Stomach (tissue), 9 donors: Measurements from ENCODE around the gene ELOVL7. TPM values are rescaled to one million over a fixed set of nuclear protein-coding genes. Genes with fewer than 3 reads are reported as not detected.
"Not testable (repeated sequence)": the region's sequence is repeated elsewhere in the genome, so short reads cannot be mapped to it uniquely, and the experiment has no call there.

Experiments used
- DNase-seq, 2 donors: peaks; one replicate each; pipeline versions ENCODE4 v3.0.0 to v3.0.0-alpha.2; 2013 to 2019
- H3K27ac ChIP-seq, 5 donors: fragments of 200-600 bp in 4 of 5; sonication (generic) in 4 of 5; one replicate each; pipeline ENCODE4 v1.5.1; 2013 to 2019; ENCODE audit warnings: mild to moderate bottlenecking in 1 of 5, moderate library complexity in 1 of 5
- H3K27me3 ChIP-seq, 3 donors: fragments of 200-600 bp; sonication (generic); one replicate each; pipeline ENCODE4 v1.5.1; 2017 to 2019; ENCODE audit warnings: mixed run types in 1 of 3
- H3K36me3 ChIP-seq, 4 donors: fragments of 200-600 bp; sonication (generic); 1 replicate in 3 of 4; 2 replicates in 1 of 4; pipeline ENCODE4 v1.5.1; 2016 to 2019
- H3K4me1 ChIP-seq, 4 donors: fragments of 200-600 bp; sonication (generic); one replicate each; pipeline ENCODE4 v1.5.1; 2016 to 2019
- H3K4me3 ChIP-seq, 4 donors: fragments of 200-600 bp; sonication (generic) in 3 of 4; one replicate each; pipeline ENCODE4 v1.5.1; 2016 to 2019; ENCODE audit warnings: mild to moderate bottlenecking in 1 of 4
- H3K9me3 ChIP-seq, 4 donors: fragments of 200-600 bp; sonication (generic); one replicate each; pipeline ENCODE4 v1.5.1; 2016 to 2019
- EP300 ChIP-seq: sonication (generic); formaldehyde crosslinking; IDR thresholded peaks from one replicate; pipeline ENCODE4 v1.6.1; 2017; ENCODE audit warnings: antibody characterized with exemption
- POLR2A ChIP-seq, 4 donors: fragments of 450-650 bp; IDR thresholded peaks; one replicate each; pipeline ENCODE4 v1.6.1; 2016; ENCODE audit warnings: antibody characterized with exemption in 4 of 4, control low read depth in 2 of 4, mild to moderate bottlenecking in 1 of 4, moderate library complexity in 1 of 4
- POLR2AphosphoS5 ChIP-seq, 3 donors: sonication (generic); formaldehyde crosslinking; IDR thresholded peaks; one replicate each; pipeline ENCODE4 v1.6.1; 2016; ENCODE audit warnings: antibody characterized with exemption in 3 of 3
- WGBS, 5 donors: extraction: QIAGEN DNeasy Blood & Tissue Kit in 3 of 5; methylation state at CpG; one replicate each; pipeline versions ENCODE4 v1.1.5 to v1.1.7; 2013 to 2018; 5-methylcytosine and 5-hydroxymethylcytosine counted together
- intact Hi-C: fragments of 100-400 bp; cut with DNase I; formaldehyde crosslinking; loops from one replicate; pipeline ENCODE4 v1.15.1; 2023; ENCODE audit warnings: low total_unique reads
- polyA plus RNA-seq, 3 donors: library from polyadenylated mRNA; stranded (reverse); fragments of 200-250 nt; gene quantifications; one replicate each; pipeline ENCODE4 v1.2.3, GENCODE V29; 2013
- total RNA-seq, 5 donors: library from RNA; depleted of rRNA; stranded (reverse); fragments of >200 nt; gene quantifications; one replicate each; pipeline versions ENCODE4 v1.1.0 to v1.2.3, GENCODE V29; 2014 to 2016
- TF ChIP-seq, protein P1 (sequence below), 7 experiments: fragments of 450-650 bp in 4 of 7; fragments of 200-600 bp in 3 of 7; sonication (generic) in 3 of 7; IDR thresholded peaks; one replicate each; pipeline ENCODE4 v1.5.1; 2016 to 2019; ENCODE audit warnings: antibody characterized with exemption in 7 of 7, control low read depth in 2 of 7, mild to moderate bottlenecking in 1 of 7
- donor health status: healthy with polysubstance abuse.
- donor health status: Bipolar disorder and iron deficiency.
- donor health status: healthy.

ELOVL7 gene
- total and polyA plus RNA-seq, 8 donors: 0.31 to 12.7 (median 1.6) TPM; not detected in 2

DNA sequence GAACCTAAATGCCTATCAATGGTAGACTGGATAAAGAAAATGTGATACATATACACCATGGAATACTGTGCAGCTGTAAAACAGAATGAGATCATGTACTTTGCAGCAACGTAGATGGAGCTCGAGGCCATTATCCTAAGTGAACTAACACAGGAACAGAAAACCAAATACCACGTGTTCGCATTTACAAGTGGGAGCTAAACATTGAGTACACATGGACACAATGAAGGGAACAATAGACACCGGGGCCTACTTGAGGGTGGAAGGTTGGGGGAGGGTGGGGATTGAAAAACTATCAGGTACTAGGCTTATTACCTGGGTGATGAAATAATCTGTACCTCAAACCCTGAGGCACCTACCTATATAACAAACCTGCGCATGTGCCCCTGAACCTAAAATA lies 121.7 kb downstream of the ELOVL7 start:
- H3K36me3 ChIP-seq: no peaks in the 10 kb centered on the region
- 43 to 59% (median 56%) methylated on average over 6 of the region's 6 CpGs for WGBS, 5 donors
- H3K27ac ChIP-seq: no peak overlapping the region
- no peaks in the 10 kb centered on the region for H3K27me3 ChIP-seq
- no peak overlapping the region for H3K4me3 ChIP-seq
- intact Hi-C loops: no loop called here
- TF ChIP-seq, protein P1, sequence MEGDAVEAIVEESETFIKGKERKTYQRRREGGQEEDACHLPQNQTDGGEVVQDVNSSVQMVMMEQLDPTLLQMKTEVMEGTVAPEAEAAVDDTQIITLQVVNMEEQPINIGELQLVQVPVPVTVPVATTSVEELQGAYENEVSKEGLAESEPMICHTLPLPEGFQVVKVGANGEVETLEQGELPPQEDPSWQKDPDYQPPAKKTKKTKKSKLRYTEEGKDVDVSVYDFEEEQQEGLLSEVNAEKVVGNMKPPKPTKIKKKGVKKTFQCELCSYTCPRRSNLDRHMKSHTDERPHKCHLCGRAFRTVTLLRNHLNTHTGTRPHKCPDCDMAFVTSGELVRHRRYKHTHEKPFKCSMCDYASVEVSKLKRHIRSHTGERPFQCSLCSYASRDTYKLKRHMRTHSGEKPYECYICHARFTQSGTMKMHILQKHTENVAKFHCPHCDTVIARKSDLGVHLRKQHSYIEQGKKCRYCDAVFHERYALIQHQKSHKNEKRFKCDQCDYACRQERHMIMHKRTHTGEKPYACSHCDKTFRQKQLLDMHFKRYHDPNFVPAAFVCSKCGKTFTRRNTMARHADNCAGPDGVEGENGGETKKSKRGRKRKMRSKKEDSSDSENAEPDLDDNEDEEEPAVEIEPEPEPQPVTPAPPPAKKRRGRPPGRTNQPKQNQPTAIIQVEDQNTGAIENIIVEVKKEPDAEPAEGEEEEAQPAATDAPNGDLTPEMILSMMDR (IDR thresholded peaks at IDR 0.05): no peak
- TF ChIP-seq EP300 (no peak), POLR2A (IDR thresholded peaks at IDR 0.05) (no peak), POLR2AphosphoS5 (IDR thresholded peaks at IDR 0.05) (no peak)
- H3K9me3 ChIP-seq: no peaks in the 10 kb centered on the region
- no peaks in the 10 kb centered on the region for H3K4me1 ChIP-seq
- peak in 1 of 2 donors; percentile 6 for DNase-seq

DNA sequence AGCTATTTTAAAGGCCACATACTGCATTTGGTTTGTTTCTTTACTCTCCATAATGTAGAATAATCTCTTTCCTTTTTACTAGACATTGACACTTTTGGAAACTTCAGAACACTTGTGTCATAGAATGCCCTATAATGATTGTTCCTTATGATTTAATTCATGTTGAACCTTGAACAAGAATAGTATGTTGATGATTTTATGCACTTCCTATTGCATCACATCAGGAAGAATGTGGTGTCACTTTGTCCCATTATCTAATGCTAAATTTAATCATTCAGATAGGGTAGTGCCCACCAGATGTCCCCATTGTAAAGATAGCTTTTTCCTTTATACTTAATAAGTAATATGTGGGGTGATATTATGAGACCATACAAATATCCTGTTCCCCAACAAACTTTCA lies 124.7 kb downstream of the ELOVL7 start:
- Histone ChIP-seq H3K4me3 (no peak overlapping the region), H3K9me3 (peaks cover 0 to 7% (median 5%) of the 10 kb centered on the region in 4 donors), H3K27me3 (peaks cover 0 to 11% (median 0%) of the 10 kb centered on the region in 3 donors), H3K4me1 (no peaks in the 10 kb centered on the region), H3K36me3 (no peaks in the 10 kb centered on the region), H3K27ac (no peak overlapping the region)
- TF ChIP-seq, protein P1 (IDR thresholded peaks at IDR 0.05): no peak
- TF ChIP-seq EP300 (no peak), POLR2AphosphoS5 (IDR thresholded peaks at IDR 0.05) (no peak), POLR2A (IDR thresholded peaks at IDR 0.05) (no peak)
- DNase-seq: no peak
- intact Hi-C loops: no loop called here

DNA sequence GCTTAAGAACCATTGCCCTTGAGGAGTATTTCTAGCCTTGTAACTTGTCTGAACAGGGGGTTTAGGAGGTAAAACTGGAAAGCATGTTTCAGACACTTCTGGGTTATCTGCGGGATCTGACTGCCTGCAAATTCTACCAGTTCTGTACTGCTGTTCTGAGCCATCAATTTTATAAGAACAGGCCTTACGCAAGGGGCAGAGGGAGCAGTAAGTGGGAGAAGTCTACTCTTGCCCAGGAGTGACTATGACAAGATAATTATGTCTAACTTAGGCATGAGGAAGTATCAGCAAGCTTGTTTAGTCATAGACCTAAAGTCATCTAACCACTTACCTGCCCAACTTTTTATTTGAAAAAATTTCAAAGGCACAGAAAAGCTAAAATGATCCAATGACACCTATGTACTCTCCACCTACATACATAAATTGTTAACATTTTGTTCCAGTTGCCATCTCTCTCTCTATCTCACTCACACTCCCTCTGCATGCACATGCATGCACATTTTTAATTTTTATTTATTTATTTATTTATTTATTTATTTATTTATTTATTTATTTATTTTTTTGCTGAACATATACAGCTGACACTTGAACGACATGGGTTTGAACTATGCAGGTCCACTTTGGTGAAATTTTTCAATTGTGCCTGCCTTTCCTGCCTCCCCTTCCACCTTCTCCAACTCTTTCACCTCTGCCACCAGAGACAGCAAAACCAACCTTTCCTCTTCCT lies 125.7 kb downstream of the ELOVL7 start:
- intact Hi-C loops: no loop called here
- TF ChIP-seq, protein P1 (IDR thresholded peaks at IDR 0.05): no peak
- TF ChIP-seq POLR2AphosphoS5 (IDR thresholded peaks at IDR 0.05) (no peak), POLR2A (IDR thresholded peaks at IDR 0.05) (no peak), EP300 (no peak)
- peaks cover 0 to 7% (median 5%) of the 10 kb centered on the region in 4 donors for H3K9me3 ChIP-seq
- peaks cover 0 to 11% (median 0%) of the 10 kb centered on the region in 3 donors for H3K27me3 ChIP-seq
- no peaks in the 10 kb centered on the region for H3K4me1 ChIP-seq
- H3K27ac ChIP-seq: no peak overlapping the region
- no peak overlapping the region for H3K4me3 ChIP-seq
- H3K36me3 ChIP-seq: no peaks in the 10 kb centered on the region
- DNase-seq: no peak
- WGBS, 5 donors: 87 to 92% (median 89%) methylated on average over 3 of the region's 3 CpGs

DNA sequence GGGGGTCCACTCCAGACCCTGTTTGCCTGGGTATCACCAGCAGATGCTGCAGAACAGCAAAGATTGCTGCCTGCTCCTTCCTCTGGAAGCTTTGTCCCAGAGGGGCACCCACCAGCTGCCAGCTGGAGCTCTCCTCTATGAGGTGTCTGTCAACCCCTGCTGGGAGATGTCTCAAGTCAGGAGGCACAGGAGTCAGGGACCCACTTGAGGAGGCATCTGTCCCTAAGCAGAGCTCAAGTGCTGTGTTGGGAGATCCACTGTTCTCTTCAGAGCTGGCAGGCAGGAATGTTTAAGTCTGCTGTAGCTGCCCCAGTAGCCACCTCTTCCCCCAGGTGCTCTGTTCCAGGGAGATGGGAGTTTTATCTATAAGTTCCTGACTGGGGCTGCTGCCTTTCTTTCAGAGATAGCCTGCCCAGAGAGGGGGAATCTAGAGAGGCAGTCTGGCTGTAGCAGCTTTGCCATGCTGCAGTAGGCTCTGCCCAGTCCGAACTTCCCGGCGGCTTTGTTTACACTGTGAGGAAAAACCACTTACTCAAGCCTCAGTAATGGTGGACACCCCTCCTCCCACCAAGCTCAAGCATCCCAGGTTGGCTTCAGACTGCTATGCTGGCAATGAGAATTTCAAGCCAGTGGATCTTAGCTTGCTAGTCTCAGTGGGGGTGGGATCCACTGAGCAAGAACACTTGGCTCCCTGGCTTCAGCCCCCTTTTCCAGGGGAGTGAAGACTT lies 128.7 kb downstream of the ELOVL7 start:
- peaks cover 0 to 11% (median 0%) of the 10 kb centered on the region in 3 donors for H3K27me3 ChIP-seq
- WGBS, 5 donors: 56 to 83% (median 78%) methylated on average over 2 to 3 of the region's 3 CpGs; no CpG with 5 or more reads in 1 of the 5 donors
- H3K36me3 ChIP-seq, H3K4me1 ChIP-seq, intact Hi-C loops, DNase-seq, H3K4me3 ChIP-seq, H3K27ac ChIP-seq, H3K9me3 ChIP-seq: not testable (repeated sequence)

DNA sequence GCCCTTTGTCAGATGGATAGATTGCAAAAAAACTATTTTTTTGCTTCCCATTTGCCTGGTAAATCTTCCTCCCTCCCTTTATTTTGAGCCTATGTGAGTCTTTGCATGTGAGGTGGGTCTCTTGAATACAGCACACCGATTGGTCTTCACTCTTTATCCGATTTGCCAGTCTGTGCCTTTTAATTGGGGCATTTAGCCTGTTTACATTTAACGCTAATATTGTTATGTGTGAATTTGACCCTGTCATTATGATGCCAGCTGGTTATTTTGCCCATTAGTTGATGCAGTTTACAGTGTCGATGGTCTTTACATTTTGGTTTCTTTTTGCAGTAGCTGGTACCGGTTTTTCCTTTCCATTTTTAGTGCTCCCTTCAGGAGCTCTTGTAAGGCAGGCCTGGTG lies 131.1 kb downstream of the ELOVL7 start:
- TF ChIP-seq POLR2AphosphoS5 (IDR thresholded peaks at IDR 0.05) (no peak), POLR2A (IDR thresholded peaks at IDR 0.05) (no peak), EP300 (no peak)
- TF ChIP-seq, protein P1 (IDR thresholded peaks at IDR 0.05): no peak
- Histone ChIP-seq H3K9me3 (peaks cover 0 to 7% (median 5%) of the 10 kb centered on the region in 4 donors), H3K4me3 (no peak overlapping the region), H3K27me3 (peaks cover 0 to 11% (median 0%) of the 10 kb centered on the region in 3 donors), H3K36me3 (no peaks in the 10 kb centered on the region), H3K27ac (no peak overlapping the region), H3K4me1 (no peaks in the 10 kb centered on the region)
- intact Hi-C loops: no loop called here
- no peak for DNase-seq
- WGBS, 5 donors: 87 to 92% (median 90%) methylated on average over 5 of the region's 5 CpGs

DNA sequence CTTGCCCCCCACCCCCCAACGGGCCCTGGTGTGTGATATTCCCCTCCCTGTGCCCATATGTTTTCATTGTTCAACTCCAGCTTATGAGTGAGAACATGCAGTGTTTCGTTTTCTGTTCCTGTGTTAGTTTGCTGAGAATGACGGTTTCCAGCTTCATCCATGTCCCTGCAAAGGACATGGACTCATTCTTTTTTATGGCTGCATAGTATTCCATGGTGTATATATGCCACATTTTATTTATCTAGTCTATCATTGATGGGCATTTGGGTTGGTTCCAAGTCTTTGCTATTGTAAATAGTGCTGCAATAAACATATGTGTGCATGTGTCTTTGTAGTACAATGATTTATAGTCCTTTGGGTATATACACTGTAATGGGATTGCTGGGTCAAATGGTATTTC lies 132.2 kb downstream of the ELOVL7 start:
- H3K4me1 ChIP-seq, intact Hi-C loops, H3K27ac ChIP-seq, H3K36me3 ChIP-seq, H3K4me3 ChIP-seq, H3K9me3 ChIP-seq, DNase-seq: not testable (repeated sequence)
- peaks cover 0 to 11% (median 0%) of the 10 kb centered on the region in 3 donors for H3K27me3 ChIP-seq
- 76 to 84% (median 78%) methylated on average over 3 of the region's 3 CpGs for WGBS, 5 donors
